Adipocyte (in vitro differentiated cells): ENCODE results near the gene MYLK4.

ENCODE experiments used
- DNase-seq: peaks from one replicate; pipeline ENCODE4 v3.0.0-alpha.2; 2015; ENCODE audit warnings: low read depth
- H3K27me3 ChIP-seq: replicated peaks from 2 replicates; pipeline ENCODE4 v1.7.0; 2013; ENCODE audit warnings: mild to moderate bottlenecking, low read length, moderate library complexity; ENCODE audit not compliant: control insufficient read depth, insufficient read depth
- H3K36me3 ChIP-seq: 2 replicates; pipeline ENCODE4 v1.7.0; 2013; ENCODE audit warnings: low read length, mild to moderate bottlenecking, moderate library complexity; ENCODE audit not compliant: control insufficient read depth, insufficient read depth, severe bottlenecking
- H3K4me1 ChIP-seq: 2 replicates; pipeline ENCODE4 v1.7.0; 2013; ENCODE audit warnings: mild to moderate bottlenecking, low read length, moderate library complexity; ENCODE audit not compliant: control insufficient read depth, insufficient read depth
- H3K4me3 ChIP-seq: 2 replicates; pipeline ENCODE4 v1.7.0; 2013; ENCODE audit warnings: mild to moderate bottlenecking, low read length, moderate library complexity
- H3K9ac ChIP-seq: 2 replicates; pipeline ENCODE4 v1.7.0; 2013; ENCODE audit warnings: mild to moderate bottlenecking, low read length, moderate library complexity
- H3K9me3 ChIP-seq: 2 replicates; pipeline ENCODE4 v1.7.0; 2013; ENCODE audit warnings: mild to moderate bottlenecking, low read length, moderate library complexity; ENCODE audit not compliant: control insufficient read depth

Gene MYLK4

GRCh38 chr6:2750832-2751231, at the start of gene MYLK4:
TSS of gene MYLK4 (minus strand) at chr6:2750922. CDS start at chr6:2749294, 1,628 bp downstream.
- no peaks in the 10 kb centered on the region for H3K27me3 ChIP-seq
- H3K4me3 ChIP-seq: peak within 1 kb of the TSS; percentile 76
- no peaks in the 10 kb centered on the region for H3K9me3 ChIP-seq
- no peak for DNase-seq
- peaks cover 4% of the 10 kb centered on the region for H3K4me1 ChIP-seq
- H3K36me3 ChIP-seq: no peaks in the 10 kb centered on the region
- H3K9ac ChIP-seq: peak within 1 kb of the TSS; percentile 18

DNA sequence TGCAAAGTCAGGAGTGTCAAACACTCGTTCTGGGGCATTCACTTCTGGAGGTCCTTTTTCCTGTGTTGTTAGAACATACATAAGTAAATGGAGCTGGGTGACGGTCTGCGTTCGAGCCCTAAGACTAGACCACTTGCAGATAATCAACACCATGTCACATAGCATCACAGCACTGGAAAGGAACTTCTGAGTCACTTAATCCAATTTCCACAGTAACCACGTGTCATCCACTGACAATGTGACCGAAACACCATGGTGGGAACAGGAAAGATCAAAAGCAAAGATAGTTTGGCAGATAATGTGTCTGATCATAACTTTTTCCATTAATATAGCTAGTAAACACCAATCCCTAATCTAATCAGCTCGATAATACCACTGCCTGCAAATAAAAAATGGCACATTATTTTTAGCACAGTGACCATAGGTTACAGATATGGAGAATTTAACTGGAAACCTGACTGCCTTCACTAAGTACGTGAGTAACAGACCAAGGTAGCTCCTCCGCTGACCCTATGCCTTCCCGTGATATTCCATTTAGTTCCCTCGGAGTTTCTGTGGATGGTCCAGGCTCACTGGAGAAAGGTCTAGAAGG, 49.3 kb upstream of the MYLK4 start:
- DNase-seq: no peak
- H3K9ac ChIP-seq: no peak overlapping the region
- H3K27me3 ChIP-seq: no peaks in the 10 kb centered on the region
- no peaks in the 10 kb centered on the region for H3K36me3 ChIP-seq
- no peak overlapping the region for H3K4me3 ChIP-seq
- H3K9me3 ChIP-seq: no peaks in the 10 kb centered on the region
- peaks cover 7% of the 10 kb centered on the region for H3K4me1 ChIP-seq

DNA sequence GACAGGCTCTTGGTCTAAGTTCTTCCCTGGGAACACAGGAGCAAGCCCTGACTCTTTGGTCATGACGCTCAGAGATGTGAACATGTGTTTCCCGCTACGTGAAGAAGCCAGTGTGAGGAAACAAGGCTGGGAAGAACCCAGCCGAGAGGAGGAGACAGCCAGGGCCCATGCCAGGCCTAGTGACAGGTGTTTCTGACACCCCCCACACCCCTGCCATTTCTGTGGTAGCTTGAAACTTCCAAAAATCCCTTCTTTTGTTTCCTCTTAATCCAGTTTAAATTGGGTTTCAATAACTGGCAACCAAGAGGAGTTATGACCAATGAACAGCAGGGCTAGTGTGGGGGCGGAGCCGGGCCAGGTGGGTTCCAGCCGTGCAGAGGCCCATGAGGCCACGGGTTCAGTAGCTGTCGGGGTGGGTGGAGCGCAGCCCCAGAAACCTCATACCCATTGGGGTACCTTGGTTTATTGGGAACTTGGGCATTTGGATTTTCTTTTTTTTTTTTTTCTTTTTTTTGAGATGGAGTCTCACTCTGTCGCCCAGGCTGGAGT, 47.9 kb upstream of the MYLK4 start:
- no peak for DNase-seq
- Histone ChIP-seq H3K27me3 (no peaks in the 10 kb centered on the region), H3K36me3 (no peaks in the 10 kb centered on the region), H3K9ac (no peak overlapping the region), H3K4me3 (no peak overlapping the region), H3K4me1 (peaks cover 16% of the 10 kb centered on the region), H3K9me3 (no peaks in the 10 kb centered on the region)

- H3K4me1 ChIP-seq: peaks cover 17% of the 10 kb centered on the region
- no peaks in the 10 kb centered on the region for H3K9me3 ChIP-seq
- no peak overlapping the region for H3K4me3 ChIP-seq
- DNase-seq: no peak
- H3K36me3 ChIP-seq: no peaks in the 10 kb centered on the region
- no peaks in the 10 kb centered on the region for H3K27me3 ChIP-seq
- no peak overlapping the region for H3K9ac ChIP-seq
Measured at GRCh38 chr6:2797564-2798031, 46.9 kb upstream of the MYLK4 start.

- H3K9me3 ChIP-seq: no peaks in the 10 kb centered on the region
- no peaks in the 10 kb centered on the region for H3K27me3 ChIP-seq
- peaks cover 17% of the 10 kb centered on the region for H3K4me1 ChIP-seq
- H3K4me3 ChIP-seq: no peak overlapping the region
- no peaks in the 10 kb centered on the region for H3K36me3 ChIP-seq
- no peak for DNase-seq
- no peak overlapping the region for H3K9ac ChIP-seq
Measured at GRCh38 chr6:2796861-2797260, 46.1 kb upstream of the MYLK4 start.

GRCh38 chr6:2795956-2796355, 45.2 kb upstream of the MYLK4 start:
- Histone ChIP-seq H3K4me3 (no peak overlapping the region), H3K36me3 (no peaks in the 10 kb centered on the region), H3K27me3 (no peaks in the 10 kb centered on the region), H3K9me3 (no peaks in the 10 kb centered on the region), H3K9ac (no peak overlapping the region), H3K4me1 (peaks cover 24% of the 10 kb centered on the region)
- DNase-seq: no peak

DNA sequence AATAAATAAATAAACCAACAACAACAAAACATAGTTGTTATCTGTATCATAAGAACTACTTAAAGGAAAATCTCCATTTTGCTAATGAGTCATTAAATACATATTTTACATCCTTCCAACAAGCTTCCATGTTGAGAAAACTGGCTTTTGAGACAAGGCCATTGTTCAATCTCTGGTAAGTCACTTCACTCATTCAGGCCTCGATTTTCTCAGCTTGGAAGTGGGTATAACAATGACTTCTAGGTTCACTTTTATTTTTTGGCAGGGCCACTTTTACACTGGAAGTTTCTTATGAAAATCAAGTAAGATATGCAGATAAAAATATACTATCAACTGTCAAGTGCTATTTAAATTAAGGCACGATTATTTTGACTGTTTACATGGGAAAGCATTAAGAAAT, 44.4 kb upstream of the MYLK4 start:
- no peak overlapping the region for H3K9ac ChIP-seq
- H3K4me1 ChIP-seq: peaks cover 32% of the 10 kb centered on the region
- no peaks in the 10 kb centered on the region for H3K27me3 ChIP-seq
- no peak overlapping the region for H3K4me3 ChIP-seq
- DNase-seq: no peak
- no peaks in the 10 kb centered on the region for H3K9me3 ChIP-seq
- H3K36me3 ChIP-seq: no peaks in the 10 kb centered on the region

DNA sequence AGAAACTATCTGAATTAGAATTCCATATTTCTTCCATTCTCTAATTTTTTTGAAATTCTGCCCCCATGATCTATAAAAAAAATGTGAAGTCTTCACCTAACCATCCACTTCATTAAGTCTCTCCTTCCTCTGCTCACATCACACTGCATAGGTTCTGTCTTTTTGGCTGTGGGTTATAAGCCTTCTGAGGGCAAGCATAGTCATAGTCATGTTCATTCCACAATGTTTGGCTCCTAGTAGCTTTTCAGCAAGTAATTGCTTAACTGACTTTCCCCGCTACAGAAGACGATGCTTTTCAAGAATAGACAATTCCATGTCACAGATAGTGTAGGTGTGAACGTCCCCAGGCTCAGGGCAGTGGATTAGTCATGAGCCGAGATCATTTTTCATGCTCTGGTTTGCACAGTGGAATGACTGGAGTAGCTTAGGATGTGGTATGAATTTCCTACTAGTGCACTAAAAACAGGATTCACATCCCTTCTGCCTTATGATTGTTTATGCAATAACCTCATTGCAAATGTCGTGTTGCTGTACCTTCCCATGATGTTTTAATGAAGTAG, 43.5 kb upstream of the MYLK4 start:
- DNase-seq: no peak
- Histone ChIP-seq H3K9ac (no peak overlapping the region), H3K36me3 (no peaks in the 10 kb centered on the region), H3K27me3 (no peaks in the 10 kb centered on the region), H3K4me3 (no peak overlapping the region), H3K4me1 (peaks cover 35% of the 10 kb centered on the region), H3K9me3 (no peaks in the 10 kb centered on the region)

GRCh38 chr6:2793534-2794151, 42.9 kb upstream of the MYLK4 start:
- H3K4me1 ChIP-seq: peaks cover 40% of the 10 kb centered on the region

DNA sequence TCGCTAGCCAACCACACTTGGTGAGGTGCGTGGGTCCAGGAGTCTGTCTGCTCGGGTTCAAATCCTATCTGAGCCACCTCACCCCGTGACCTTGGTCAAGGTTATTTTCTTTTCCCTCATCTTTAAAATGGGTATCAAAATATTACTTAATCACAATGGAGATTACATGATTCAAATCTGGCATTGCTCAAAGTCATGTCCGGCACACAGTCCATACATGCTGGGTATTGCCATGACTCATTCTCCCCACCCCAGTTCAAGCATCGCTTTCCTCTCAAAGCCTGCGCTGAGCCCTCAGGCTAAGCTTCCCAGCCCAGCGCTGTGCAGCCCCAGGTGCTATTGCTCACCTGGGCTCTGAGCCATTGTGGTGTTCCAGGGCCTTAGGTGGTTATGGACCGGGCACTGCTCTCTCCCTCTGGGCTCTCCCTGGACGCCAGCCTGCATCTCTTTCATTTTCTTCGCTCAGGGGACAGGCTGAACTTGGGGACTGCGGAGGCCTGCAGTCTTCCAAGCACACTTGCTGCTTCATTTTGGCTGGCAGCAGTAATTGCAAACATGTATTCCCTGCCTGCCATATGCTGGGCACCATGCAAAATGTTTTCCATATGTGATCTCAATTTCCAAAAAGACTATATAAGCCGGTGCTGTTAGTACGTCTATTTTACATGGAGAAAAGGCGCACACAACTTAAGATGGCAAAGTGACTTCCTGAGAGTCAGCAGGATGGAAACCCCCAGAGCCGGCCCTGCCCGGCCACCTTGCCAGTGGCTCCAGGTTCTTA, 41.8 kb upstream of the MYLK4 start:
- Histone ChIP-seq H3K9ac (no peak overlapping the region), H3K36me3 (no peaks in the 10 kb centered on the region), H3K9me3 (no peaks in the 10 kb centered on the region), H3K4me3 (no peak overlapping the region), H3K4me1 (peaks cover 40% of the 10 kb centered on the region), H3K27me3 (no peaks in the 10 kb centered on the region)
- no peak for DNase-seq

More at GRCh38 chr6:2793534-2794151, 42.9 kb upstream of the MYLK4 start:
- H3K9me3 ChIP-seq: no peaks in the 10 kb centered on the region
- H3K4me3 ChIP-seq: no peak overlapping the region
- no peak for DNase-seq
- no peak overlapping the region for H3K9ac ChIP-seq
- H3K27me3 ChIP-seq: no peaks in the 10 kb centered on the region
- no peaks in the 10 kb centered on the region for H3K36me3 ChIP-seq

DNA sequence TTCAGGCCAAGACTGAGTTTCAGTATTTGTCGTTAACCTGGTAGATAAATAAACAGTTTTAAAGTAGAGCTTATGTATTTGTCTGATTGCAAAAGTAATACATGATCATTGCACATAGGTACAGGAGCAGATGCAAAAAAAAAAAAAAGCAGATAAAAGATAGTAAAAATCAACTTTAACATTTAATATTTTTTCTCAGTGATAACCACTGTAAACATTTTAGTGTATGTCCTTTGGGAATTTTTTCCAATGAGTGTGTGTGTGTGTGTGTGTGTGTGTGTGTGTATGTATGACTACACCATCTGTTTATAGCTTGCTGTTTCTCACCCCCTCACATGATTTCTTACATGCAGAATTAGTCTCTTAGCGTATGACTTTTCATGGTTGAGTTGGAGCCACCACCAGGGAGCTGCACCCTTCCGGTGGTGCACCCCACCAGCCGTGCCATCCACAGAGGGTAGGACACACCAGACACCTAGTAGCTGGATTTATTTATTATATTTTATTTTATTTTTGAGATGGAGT, 40.8 kb upstream of the MYLK4 start:
- Histone ChIP-seq H3K27me3 (no peaks in the 10 kb centered on the region), H3K9me3 (no peaks in the 10 kb centered on the region), H3K9ac (peak overlapping the region; percentile 80), H3K4me1 (peaks cover 40% of the 10 kb centered on the region), H3K4me3 (peak overlapping the region; percentile 71), H3K36me3 (no peaks in the 10 kb centered on the region)
- DNase-seq: no peak
